Keratinocyte (primary cell): ENCODE measurements around the gene POU4F2.

ENCODE experiments used
- CTCF ChIP-seq, 3 experiments: IDR thresholded peaks in 1 of 3; conservative IDR thresholded peaks in 1 of 3; optimal IDR thresholded peaks in 1 of 3; 2 replicates in 2 of 3; 3 replicates in 1 of 3; pipeline versions ENCODE3 to v1.5.1; 2011; ENCODE audit warnings: low read length in 3 of 3, mild to moderate bottlenecking in 3 of 3, moderate library complexity in 2 of 3, control low read depth in 1 of 3, inconsistent platforms in 1 of 3; ENCODE audit not compliant: insufficient read depth in 2 of 3; ENCODE audit errors: extremely low read depth in 1 of 3
- EZH2 ChIP-seq: IDR thresholded peaks from one replicate; pipeline ENCODE4 v1.6.1; 2012; ENCODE audit warnings: inconsistent platforms, mild to moderate bottlenecking, low read length, moderate library complexity

- TF ChIP-seq EZH2: peak; percentile 53
- no peak for TF ChIP-seq CTCF (optimal IDR thresholded peaks at IDR 0.05 in 1 of 3, IDR thresholded peaks at IDR 0.05 in 1 of 3, conservative IDR thresholded peaks at IDR 0.05 in 1 of 3; ENCODE audit: extremely low read depth in 1 of 3, insufficient read depth in 2 of 3, low read length in 3 of 3)
These were observed 5.3 kb upstream of the POU4F2 start for GRCh38 chr4:146633471-146633800.
